Activated effector memory CD4-positive, alpha-beta T cell treated with anti-CD3 and anti-CD28 coated beads, Interleukin-2, amount 50 U/mL, for 16 hours (primary cell): Measurements from ENCODE around the gene CAVIN1.
A peak's percentile ranks its signal among the peaks of the same experiment; 100 is the strongest.
"Not testable (repeated sequence)": the region's sequence is repeated elsewhere in the genome, so short reads cannot be mapped to it uniquely, and the experiment has no call there.

ENCODE experiments used
- DNase-seq: peaks from one replicate; pipeline ENCODE4 v3.0.0-alpha.2; 2020

The CAVIN1 gene

GRCh38 chr17:42404326-42405055 is 18.6 kb downstream of the CAVIN1 start:
- no peak for DNase-seq

GRCh38 chr17:42403150-42403549 is 19.9 kb downstream of the CAVIN1 start:
- DNase-seq = peak; percentile 79

GRCh38 chr17:42402117-42402516 is 20.9 kb downstream of the CAVIN1 start:
- no peak for DNase-seq

GRCh38 chr17:42400844-42401375 is 22.1 kb downstream of the CAVIN1 start:
- DNase-seq = not testable (repeated sequence)

- DNase-seq = no peak
These were observed 22.9 kb downstream of the CAVIN1 start for GRCh38 chr17:42399948-42400843.

- no peak for DNase-seq
These were observed 23.9 kb downstream of the CAVIN1 start for GRCh38 chr17:42399121-42399520.

GRCh38 chr17:42395601-42396000 is 27.5 kb downstream of the CAVIN1 start:
- DNase-seq = peak; percentile 54

- peak; percentile 42 for DNase-seq
These were observed 28.2 kb downstream of the CAVIN1 start for GRCh38 chr17:42394838-42395237.

GRCh38 chr17:42392692-42393415 is 30.2 kb downstream of the CAVIN1 start:
- DNase-seq = peak; percentile 3

GRCh38 chr17:42391439-42391838 is 31.6 kb downstream of the CAVIN1 start:
- peak; percentile 22 for DNase-seq

- peak; percentile 28 for DNase-seq
These were observed 33.2 kb downstream of the CAVIN1 start for GRCh38 chr17:42389899-42390298.

GRCh38 chr17:42389135-42389417 is 34.0 kb downstream of the CAVIN1 start:
- DNase-seq = no peak

GRCh38 chr17:42388381-42389134 is 34.5 kb downstream of the CAVIN1 start, which contains the start of gene STAT3:
TSS of gene STAT3 (minus strand) at chr17:42388442. CDS start at chr17:42348516, 39,926 bp downstream.
- peak; percentile 100 for DNase-seq

GRCh38 chr17:42387661-42388380 is 35.2 kb downstream of the CAVIN1 start:
- peak; percentile 80 for DNase-seq

GRCh38 chr17:42386777-42387657 is 36.0 kb downstream of the CAVIN1 start:
- DNase-seq = peak; percentile 61

GRCh38 chr17:42381898-42382297 is 41.2 kb downstream of the CAVIN1 start:
- no peak for DNase-seq

- DNase-seq = no peak
These were observed 42.1 kb downstream of the CAVIN1 start for GRCh38 chr17:42380935-42381334.

- DNase-seq = peak; percentile 50
These were observed 44.0 kb downstream of the CAVIN1 start for GRCh38 chr17:42378959-42379594.

- no peak for DNase-seq
These were observed 44.6 kb downstream of the CAVIN1 start for GRCh38 chr17:42378359-42378958.

- no peak for DNase-seq
These were observed 49.2 kb downstream of the CAVIN1 start for GRCh38 chr17:42373896-42374295.
